ENCODE results near the gene ASPG. TPM values are rescaled to one million over a fixed set of nuclear protein-coding genes. Genes with fewer than 3 reads are reported as not detected.

Gene ASPG
- polyA plus RNA-seq, 1 donor (not counting 4 experiments of a cell fraction or from before 2014, with no cell fraction given), result 0.10 TPM

DNA sequence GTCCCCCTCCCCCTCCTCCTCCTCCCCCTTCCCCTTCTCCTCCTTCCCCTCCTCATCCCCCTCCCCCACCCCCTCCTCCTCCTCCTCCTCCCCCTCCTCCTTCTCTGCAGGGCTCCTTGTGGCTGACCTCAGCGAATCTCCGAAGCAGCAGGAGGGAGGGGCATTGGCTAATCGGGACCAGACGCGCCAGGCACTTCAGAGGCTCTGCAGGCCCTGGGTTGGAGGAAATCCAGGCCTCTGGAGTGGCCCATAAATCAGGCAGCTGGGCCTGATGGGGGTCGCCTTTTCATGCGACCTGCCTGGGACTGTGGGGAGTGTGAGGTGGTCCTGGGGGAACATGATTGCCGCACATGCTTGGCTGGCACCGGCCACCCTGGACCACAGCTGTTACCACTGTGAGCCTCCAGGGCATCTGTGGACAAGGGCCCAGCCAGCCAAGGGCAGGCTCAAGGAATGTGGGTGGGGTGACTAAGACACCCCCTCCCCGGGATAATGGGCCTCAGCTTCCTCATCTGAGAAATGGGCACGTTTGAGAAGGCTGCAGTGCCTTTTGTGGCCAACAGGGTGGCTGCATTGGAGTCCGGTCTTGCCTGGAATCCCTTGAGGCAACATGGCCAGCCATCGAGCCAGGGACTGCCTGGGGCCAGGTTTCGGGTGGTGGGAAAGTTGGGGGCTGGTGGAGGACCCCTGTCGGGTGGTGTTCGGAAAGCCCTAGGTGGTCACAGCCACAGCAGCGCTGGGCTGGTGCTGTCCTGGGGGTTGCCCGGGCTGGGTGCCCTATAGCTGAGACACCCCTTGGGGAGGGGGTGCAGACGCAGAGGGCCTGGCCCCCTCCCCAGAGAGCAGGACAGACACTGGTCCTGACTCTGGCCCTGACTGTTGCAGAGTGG lies 64.9 kb downstream of the ASPG start:
- FAIRE-seq (no peak), DNase-seq (ENCODE audit: low read depth, low spot score) (no peak)
- H3K4me1 ChIP-seq (ENCODE audit: control insufficient read depth, extremely low read depth, insufficient read depth, low read length), result no peaks in the 10 kb centered on the region
- H4K20me1 ChIP-seq (ENCODE audit: control insufficient read depth, extremely low read depth, insufficient read depth, low read length), result no peaks in the 10 kb centered on the region
- no peak for TF ChIP-seq EZH2 (IDR thresholded peaks at IDR 0.05; ENCODE audit: low read length)
- TF ChIP-seq, protein P1, sequence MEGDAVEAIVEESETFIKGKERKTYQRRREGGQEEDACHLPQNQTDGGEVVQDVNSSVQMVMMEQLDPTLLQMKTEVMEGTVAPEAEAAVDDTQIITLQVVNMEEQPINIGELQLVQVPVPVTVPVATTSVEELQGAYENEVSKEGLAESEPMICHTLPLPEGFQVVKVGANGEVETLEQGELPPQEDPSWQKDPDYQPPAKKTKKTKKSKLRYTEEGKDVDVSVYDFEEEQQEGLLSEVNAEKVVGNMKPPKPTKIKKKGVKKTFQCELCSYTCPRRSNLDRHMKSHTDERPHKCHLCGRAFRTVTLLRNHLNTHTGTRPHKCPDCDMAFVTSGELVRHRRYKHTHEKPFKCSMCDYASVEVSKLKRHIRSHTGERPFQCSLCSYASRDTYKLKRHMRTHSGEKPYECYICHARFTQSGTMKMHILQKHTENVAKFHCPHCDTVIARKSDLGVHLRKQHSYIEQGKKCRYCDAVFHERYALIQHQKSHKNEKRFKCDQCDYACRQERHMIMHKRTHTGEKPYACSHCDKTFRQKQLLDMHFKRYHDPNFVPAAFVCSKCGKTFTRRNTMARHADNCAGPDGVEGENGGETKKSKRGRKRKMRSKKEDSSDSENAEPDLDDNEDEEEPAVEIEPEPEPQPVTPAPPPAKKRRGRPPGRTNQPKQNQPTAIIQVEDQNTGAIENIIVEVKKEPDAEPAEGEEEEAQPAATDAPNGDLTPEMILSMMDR (optimal IDR thresholded peaks at IDR 0.05 in 1 of 3, IDR thresholded peaks at IDR 0.05 in 1 of 3, conservative IDR thresholded peaks at IDR 0.05 in 1 of 3; ENCODE audit: extremely low read depth in 1 of 3, insufficient read depth in 2 of 3, low read length in 3 of 3), result peak in 2 of 3 experiments; percentile 11 to 21
- H3K27ac ChIP-seq (ENCODE audit: control insufficient read depth, insufficient read depth, low read length), result no peak overlapping the region
- no peak overlapping the region for H3K4me2 ChIP-seq (ENCODE audit: control insufficient read depth, extremely low read depth, insufficient read depth, low read depth, low read length)
- H2AFZ ChIP-seq (ENCODE audit: control insufficient read depth, low read length), result no peak overlapping the region
- H3K9me3 ChIP-seq (ENCODE audit: control insufficient read depth, low read depth, low read length), result no peaks in the 10 kb centered on the region
- H3K9me1 ChIP-seq (ENCODE audit: control insufficient read depth, extremely low read depth, insufficient read depth, low read length), result no peaks in the 10 kb centered on the region
- no peaks in the 10 kb centered on the region for H3K79me2 ChIP-seq (ENCODE audit: control insufficient read depth, insufficient read depth, low read length)
- dilution Hi-C loops (cut with MboI; ENCODE audit: extremely low pct_ligation_motif_present, low sequenced_read_pairs), result no loop called here
- H3K36me3 ChIP-seq (ENCODE audit: control insufficient read depth in 2 of 2, extremely low read depth in 1 of 2, insufficient read depth in 2 of 2, low read length in 2 of 2), result no peaks in the 10 kb centered on the region
- H3K27me3 ChIP-seq (ENCODE audit: control insufficient read depth, extremely low read depth, insufficient read depth, low read length), result no peaks in the 10 kb centered on the region
- H3K4me3 ChIP-seq (ENCODE audit: control insufficient read depth in 2 of 3, extremely low read depth in 1 of 3, insufficient read depth in 2 of 3, low read depth in 1 of 3, low read length in 3 of 3), result no peak overlapping the region
- no peak overlapping the region for H3K9ac ChIP-seq (ENCODE audit: control insufficient read depth, extremely low read depth, insufficient read depth, low read length)

DNA sequence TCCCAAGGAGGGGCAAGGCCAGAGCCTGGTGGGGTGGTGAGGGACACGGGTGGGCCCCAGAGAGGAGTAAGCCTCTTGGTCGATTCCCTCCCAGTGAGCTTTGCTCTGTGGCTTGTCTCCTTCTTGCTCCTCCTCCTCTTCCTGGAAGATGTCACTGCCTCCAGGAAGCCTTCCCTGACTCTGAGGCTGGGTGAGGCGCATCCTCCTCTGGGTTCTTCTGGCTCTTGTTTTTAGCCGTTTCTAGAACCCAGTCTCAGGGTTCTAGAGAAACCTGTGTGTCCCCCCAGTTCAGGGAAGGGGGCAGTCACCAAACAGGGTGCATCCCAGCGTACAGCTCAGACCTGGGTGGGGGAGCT lies 65.5 kb downstream of the ASPG start:
- Histone ChIP-seq H3K9me1 (ENCODE audit: control insufficient read depth, extremely low read depth, insufficient read depth, low read length) (no peaks in the 10 kb centered on the region), H3K4me1 (ENCODE audit: control insufficient read depth, extremely low read depth, insufficient read depth, low read length) (no peaks in the 10 kb centered on the region), H3K9me3 (ENCODE audit: control insufficient read depth, low read depth, low read length) (no peaks in the 10 kb centered on the region), H2AFZ (ENCODE audit: control insufficient read depth, low read length) (no peak overlapping the region), H3K9ac (ENCODE audit: control insufficient read depth, extremely low read depth, insufficient read depth, low read length) (no peak overlapping the region), H3K27ac (ENCODE audit: control insufficient read depth, insufficient read depth, low read length) (no peak overlapping the region), H3K27me3 (ENCODE audit: control insufficient read depth, extremely low read depth, insufficient read depth, low read length) (no peaks in the 10 kb centered on the region), H3K4me3 (ENCODE audit: control insufficient read depth in 2 of 3, extremely low read depth in 1 of 3, insufficient read depth in 2 of 3, low read depth in 1 of 3, low read length in 3 of 3) (no peak overlapping the region), H3K79me2 (ENCODE audit: control insufficient read depth, insufficient read depth, low read length) (no peaks in the 10 kb centered on the region), H3K36me3 (ENCODE audit: control insufficient read depth in 2 of 2, extremely low read depth in 1 of 2, insufficient read depth in 2 of 2, low read length in 2 of 2) (no peaks in the 10 kb centered on the region), H3K4me2 (ENCODE audit: control insufficient read depth, extremely low read depth, insufficient read depth, low read depth, low read length) (no peak overlapping the region), H4K20me1 (ENCODE audit: control insufficient read depth, extremely low read depth, insufficient read depth, low read length) (no peaks in the 10 kb centered on the region)
- no peak for FAIRE-seq
- no peak for TF ChIP-seq EZH2 (IDR thresholded peaks at IDR 0.05; ENCODE audit: low read length)
- TF ChIP-seq, protein P1 (optimal IDR thresholded peaks at IDR 0.05 in 1 of 3, IDR thresholded peaks at IDR 0.05 in 1 of 3, conservative IDR thresholded peaks at IDR 0.05 in 1 of 3; ENCODE audit: extremely low read depth in 1 of 3, insufficient read depth in 2 of 3, low read length in 3 of 3), result no peak
- dilution Hi-C loops (cut with MboI; ENCODE audit: extremely low pct_ligation_motif_present, low sequenced_read_pairs), result no loop called here
- no peak for DNase-seq (ENCODE audit: low read depth, low spot score)

Data from keratinocyte (primary cell).